GM23338 (cell line): ENCODE results near the gene LRP1B. TPM values are rescaled to one million over a fixed set of nuclear protein-coding genes. Genes with fewer than 3 reads are reported as not detected.

ENCODE experiments used
- ATAC-seq: fragments of 200-7000 bp; cut with Tn5 transposase; 3 replicates; pipeline ENCODE4 v1.9.1; 2020
- DNase-seq: peaks from one replicate; pipeline ENCODE4 v3.0.0-alpha.2; 2015; ENCODE audit warnings: low spot score
- H2AFZ ChIP-seq: fragments of 200-600 bp; sonication (generic); 2 replicates; pipeline ENCODE4 v1.8.0; 2016; ENCODE audit warnings: antibody characterized with exemption, mild to moderate bottlenecking, moderate library complexity
- H3F3A ChIP-seq: fragments of 200-600 bp; sonication (generic); replicated peaks from 2 replicates; pipeline ENCODE4 v1.8.0; 2017; ENCODE audit warnings: antibody characterized with exemption, mixed run types, low read depth
- H3K27ac ChIP-seq: fragments of 200-600 bp; sonication (generic); 2 replicates; pipeline ENCODE4 v1.6.1; 2016; ENCODE audit warnings: low read depth
- H3K27me3 ChIP-seq: fragments of 200-600 bp; sonication (generic); 2 replicates; pipeline ENCODE4 v1.8.0; 2016; ENCODE audit warnings: mild to moderate bottlenecking, mixed run types, moderate library complexity; ENCODE audit not compliant: insufficient read depth
- H3K36me3 ChIP-seq: fragments of 200-600 bp; sonication (generic); 2 replicates; pipeline ENCODE4 v1.8.0; 2016; ENCODE audit warnings: mild to moderate bottlenecking; ENCODE audit not compliant: insufficient read depth
- H3K4me1 ChIP-seq: fragments of 200-600 bp; sonication (generic); 2 replicates; pipeline ENCODE4 v1.8.0; 2016; ENCODE audit warnings: mild to moderate bottlenecking, moderate library complexity; ENCODE audit not compliant: insufficient read depth
- H3K4me2 ChIP-seq: fragments of 200-600 bp; sonication (generic); 2 replicates; pipeline ENCODE4 v1.7.1; 2017; ENCODE audit warnings: mixed run types
- H3K4me3 ChIP-seq: fragments of 200-600 bp; sonication (generic); 2 replicates; pipeline ENCODE4 v1.6.1; 2016; ENCODE audit warnings: mixed run types
- H3K79me2 ChIP-seq: fragments of 200-600 bp; sonication (generic); replicated peaks from 2 replicates; pipeline ENCODE4 v1.8.0; 2017; ENCODE audit warnings: mild to moderate bottlenecking; ENCODE audit not compliant: insufficient read depth
- H3K9me2 ChIP-seq: fragments of 200-600 bp; sonication (generic); 2 replicates; pipeline ENCODE4 v1.8.0; 2017; ENCODE audit not compliant: insufficient read depth
- H4K20me1 ChIP-seq: fragments of 200-600 bp; sonication (generic); replicated peaks from 2 replicates; pipeline ENCODE4 v1.8.0; 2017; ENCODE audit warnings: mild to moderate bottlenecking; ENCODE audit not compliant: insufficient read depth
- H3K27ac Mint-ChIP-seq: 2 replicates; pipeline ENCODE4 v1.8.0; 2020; ENCODE audit warnings: inconsistent platforms, mild to moderate bottlenecking, moderate library complexity, mixed read lengths
- H3K27me3 Mint-ChIP-seq: 3 replicates; pipeline ENCODE4 v1.8.0; 2022; ENCODE audit warnings: low read depth, mild to moderate bottlenecking, moderate library complexity, mixed read lengths, inconsistent platforms; ENCODE audit not compliant: insufficient read depth, poor library complexity
- H3K36me3 Mint-ChIP-seq: 3 replicates; pipeline ENCODE4 v1.8.0; 2021; ENCODE audit warnings: low read depth, mild to moderate bottlenecking, inconsistent platforms, moderate library complexity, mixed read lengths
- H3K4me1 Mint-ChIP-seq: 3 replicates; pipeline ENCODE4 v1.8.0; 2020; ENCODE audit warnings: mild to moderate bottlenecking, inconsistent platforms, mixed read lengths
- H3K4me3 Mint-ChIP-seq: 3 replicates; pipeline ENCODE4 v1.8.0; 2021; ENCODE audit warnings: moderate library complexity, mild to moderate bottlenecking, inconsistent platforms, mixed read lengths
- H3K9me3 Mint-ChIP-seq: 3 replicates; pipeline ENCODE4 v1.8.0; 2020; ENCODE audit warnings: moderate library complexity, mild to moderate bottlenecking, inconsistent platforms, mixed read lengths
- CREB1 ChIP-seq: fragments of 250-450 bp; sonication (Bioruptor Pico); IDR thresholded peaks from 2 replicates; pipeline ENCODE4 v1.5.0; 2020; ENCODE audit warnings: low read depth, mild to moderate bottlenecking, moderate library complexity
- EZH2 ChIP-seq: fragments of 200-600 bp; sonication (generic); IDR thresholded peaks from one replicate; pipeline ENCODE4 v1.8.0; 2017; ENCODE audit warnings: antibody characterized with exemption, mild to moderate bottlenecking, low read depth; ENCODE audit not compliant: unreplicated experiment
- EZH2phosphoT487 ChIP-seq: fragments of 200-600 bp; sonication (generic); IDR thresholded peaks from one replicate; pipeline ENCODE4 v1.8.1; 2018; ENCODE audit warnings: antibody characterized with exemption; ENCODE audit not compliant: unreplicated experiment
- JUNB ChIP-seq: IDR thresholded peaks from one replicate; pipeline ENCODE4 v1.6.1; 2016; ENCODE audit warnings: antibody characterized with exemption; ENCODE audit not compliant: unreplicated experiment
- NANOG ChIP-seq: IDR thresholded peaks from 2 replicates; pipeline ENCODE4 v1.6.1; 2016; ENCODE audit warnings: antibody characterized with exemption, borderline replicate concordance
- POLR2AphosphoS5 ChIP-seq: IDR thresholded peaks from 2 replicates; pipeline ENCODE4 v1.6.1; 2016; ENCODE audit warnings: antibody characterized with exemption, low read depth
- REST ChIP-seq: IDR thresholded peaks from one replicate; pipeline ENCODE4 v1.6.1; 2018; ENCODE audit warnings: antibody characterized with exemption; ENCODE audit not compliant: unreplicated experiment
- STAT1 ChIP-seq: IDR thresholded peaks from one replicate; pipeline ENCODE4 v1.6.1; 2016; ENCODE audit warnings: antibody characterized with exemption; ENCODE audit not compliant: unreplicated experiment
- ZNF114 ChIP-seq: fragments of 250-450 bp; sonication (Bioruptor Pico); IDR thresholded peaks from 2 replicates; pipeline ENCODE4 v1.5.0; 2020; ENCODE audit warnings: mild to moderate bottlenecking, moderate library complexity
- ZNF331 ChIP-seq: fragments of 250-450 bp; sonication (Bioruptor Pico); IDR thresholded peaks from 2 replicates; pipeline ENCODE4 v1.5.0; 2020; ENCODE audit warnings: low read depth, mild to moderate bottlenecking, moderate library complexity
- polyA plus RNA-seq: library from polyadenylated mRNA; unstranded; fragments of >200 nt; fragmentation: Nextera tagmentation; extraction: Ambion mirVana; gene quantifications from 2 replicates; pipeline ENCODE4 v1.2.1, GENCODE V29; 2016
- total RNA-seq: library from RNA; depleted of rRNA; stranded (reverse); fragments of >200 nt; shearing (Covaris generic); gene quantifications from 2 replicates; pipeline ENCODE4 v1.2.3, GENCODE V29; 2014
- TF ChIP-seq, protein P1 (sequence below): IDR thresholded peaks from 2 replicates; pipeline ENCODE4 v1.6.1; 2016; ENCODE audit warnings: antibody characterized with exemption
- TF ChIP-seq, protein P2 (sequence below), 2 experiments: fragments of 200-600 bp in 1 of 2; sonication (generic) in 1 of 2; conservative IDR thresholded peaks; 2 replicates each; pipeline versions ENCODE4 v1.5.1 to v1.6.1; 2016 to 2017; ENCODE audit warnings: antibody characterized with exemption in 2 of 2, low read depth in 2 of 2, mild to moderate bottlenecking in 2 of 2, moderate library complexity in 1 of 2
- TF ChIP-seq, protein P3 (sequence below): fragments of 250-450 bp; sonication (Bioruptor Pico); IDR thresholded peaks from 2 replicates; pipeline ENCODE4 v1.5.0; 2020; ENCODE audit warnings: mild to moderate bottlenecking, moderate library complexity

Gene LRP1B
- total and polyA plus RNA-seq, 2 experiments from 2014 or later: 0.15 to 0.97 TPM

DNA sequence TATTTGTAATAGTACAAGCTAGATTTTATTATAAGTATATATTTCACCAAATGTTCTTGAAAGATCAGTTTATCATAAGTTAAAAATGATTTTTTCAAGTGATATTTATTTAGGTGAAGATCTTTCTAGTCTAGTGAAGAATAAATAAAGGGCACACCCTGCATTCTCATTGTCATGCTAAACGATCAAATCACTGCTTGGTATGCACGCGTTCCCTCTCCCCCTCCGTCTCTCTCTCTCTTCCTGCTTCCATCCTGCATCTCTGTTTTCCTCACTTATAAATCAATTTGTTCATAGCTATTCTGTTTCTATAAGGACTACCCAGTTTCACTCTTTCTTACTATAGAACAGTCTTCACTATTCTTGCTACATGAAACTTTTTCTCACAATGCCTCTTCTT, 1067.4 kb downstream of the LRP1B start:
- no peak overlapping the region for H2AFZ ChIP-seq

More for the DNA sequence above, 1067.4 kb downstream of the LRP1B start:
- no peaks in the 10 kb centered on the region for H3K27me3 ChIP-seq
- H3K4me3 Mint-ChIP-seq: no peak overlapping the region
- no peak overlapping the region for H3K27ac ChIP-seq
- TF ChIP-seq, protein P1, sequence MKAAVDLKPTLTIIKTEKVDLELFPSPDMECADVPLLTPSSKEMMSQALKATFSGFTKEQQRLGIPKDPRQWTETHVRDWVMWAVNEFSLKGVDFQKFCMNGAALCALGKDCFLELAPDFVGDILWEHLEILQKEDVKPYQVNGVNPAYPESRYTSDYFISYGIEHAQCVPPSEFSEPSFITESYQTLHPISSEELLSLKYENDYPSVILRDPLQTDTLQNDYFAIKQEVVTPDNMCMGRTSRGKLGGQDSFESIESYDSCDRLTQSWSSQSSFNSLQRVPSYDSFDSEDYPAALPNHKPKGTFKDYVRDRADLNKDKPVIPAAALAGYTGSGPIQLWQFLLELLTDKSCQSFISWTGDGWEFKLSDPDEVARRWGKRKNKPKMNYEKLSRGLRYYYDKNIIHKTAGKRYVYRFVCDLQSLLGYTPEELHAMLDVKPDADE: no peak
- TF ChIP-seq STAT1 (no peak), NANOG (no peak), REST (no peak), EZH2 (no peak), POLR2AphosphoS5 (no peak), EZH2phosphoT487 (no peak), ZNF331 (CRISPR knock-in tag) (no peak), ZNF114 (CRISPR knock-in tag) (no peak), JUNB (no peak), CREB1 (CRISPR knock-in tag) (no peak)
- TF ChIP-seq, protein P2, sequence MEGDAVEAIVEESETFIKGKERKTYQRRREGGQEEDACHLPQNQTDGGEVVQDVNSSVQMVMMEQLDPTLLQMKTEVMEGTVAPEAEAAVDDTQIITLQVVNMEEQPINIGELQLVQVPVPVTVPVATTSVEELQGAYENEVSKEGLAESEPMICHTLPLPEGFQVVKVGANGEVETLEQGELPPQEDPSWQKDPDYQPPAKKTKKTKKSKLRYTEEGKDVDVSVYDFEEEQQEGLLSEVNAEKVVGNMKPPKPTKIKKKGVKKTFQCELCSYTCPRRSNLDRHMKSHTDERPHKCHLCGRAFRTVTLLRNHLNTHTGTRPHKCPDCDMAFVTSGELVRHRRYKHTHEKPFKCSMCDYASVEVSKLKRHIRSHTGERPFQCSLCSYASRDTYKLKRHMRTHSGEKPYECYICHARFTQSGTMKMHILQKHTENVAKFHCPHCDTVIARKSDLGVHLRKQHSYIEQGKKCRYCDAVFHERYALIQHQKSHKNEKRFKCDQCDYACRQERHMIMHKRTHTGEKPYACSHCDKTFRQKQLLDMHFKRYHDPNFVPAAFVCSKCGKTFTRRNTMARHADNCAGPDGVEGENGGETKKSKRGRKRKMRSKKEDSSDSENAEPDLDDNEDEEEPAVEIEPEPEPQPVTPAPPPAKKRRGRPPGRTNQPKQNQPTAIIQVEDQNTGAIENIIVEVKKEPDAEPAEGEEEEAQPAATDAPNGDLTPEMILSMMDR (conservative IDR thresholded peaks at IDR 0.05; ENCODE audit: low read depth in 2 of 2): no peak
- TF ChIP-seq, protein P3, sequence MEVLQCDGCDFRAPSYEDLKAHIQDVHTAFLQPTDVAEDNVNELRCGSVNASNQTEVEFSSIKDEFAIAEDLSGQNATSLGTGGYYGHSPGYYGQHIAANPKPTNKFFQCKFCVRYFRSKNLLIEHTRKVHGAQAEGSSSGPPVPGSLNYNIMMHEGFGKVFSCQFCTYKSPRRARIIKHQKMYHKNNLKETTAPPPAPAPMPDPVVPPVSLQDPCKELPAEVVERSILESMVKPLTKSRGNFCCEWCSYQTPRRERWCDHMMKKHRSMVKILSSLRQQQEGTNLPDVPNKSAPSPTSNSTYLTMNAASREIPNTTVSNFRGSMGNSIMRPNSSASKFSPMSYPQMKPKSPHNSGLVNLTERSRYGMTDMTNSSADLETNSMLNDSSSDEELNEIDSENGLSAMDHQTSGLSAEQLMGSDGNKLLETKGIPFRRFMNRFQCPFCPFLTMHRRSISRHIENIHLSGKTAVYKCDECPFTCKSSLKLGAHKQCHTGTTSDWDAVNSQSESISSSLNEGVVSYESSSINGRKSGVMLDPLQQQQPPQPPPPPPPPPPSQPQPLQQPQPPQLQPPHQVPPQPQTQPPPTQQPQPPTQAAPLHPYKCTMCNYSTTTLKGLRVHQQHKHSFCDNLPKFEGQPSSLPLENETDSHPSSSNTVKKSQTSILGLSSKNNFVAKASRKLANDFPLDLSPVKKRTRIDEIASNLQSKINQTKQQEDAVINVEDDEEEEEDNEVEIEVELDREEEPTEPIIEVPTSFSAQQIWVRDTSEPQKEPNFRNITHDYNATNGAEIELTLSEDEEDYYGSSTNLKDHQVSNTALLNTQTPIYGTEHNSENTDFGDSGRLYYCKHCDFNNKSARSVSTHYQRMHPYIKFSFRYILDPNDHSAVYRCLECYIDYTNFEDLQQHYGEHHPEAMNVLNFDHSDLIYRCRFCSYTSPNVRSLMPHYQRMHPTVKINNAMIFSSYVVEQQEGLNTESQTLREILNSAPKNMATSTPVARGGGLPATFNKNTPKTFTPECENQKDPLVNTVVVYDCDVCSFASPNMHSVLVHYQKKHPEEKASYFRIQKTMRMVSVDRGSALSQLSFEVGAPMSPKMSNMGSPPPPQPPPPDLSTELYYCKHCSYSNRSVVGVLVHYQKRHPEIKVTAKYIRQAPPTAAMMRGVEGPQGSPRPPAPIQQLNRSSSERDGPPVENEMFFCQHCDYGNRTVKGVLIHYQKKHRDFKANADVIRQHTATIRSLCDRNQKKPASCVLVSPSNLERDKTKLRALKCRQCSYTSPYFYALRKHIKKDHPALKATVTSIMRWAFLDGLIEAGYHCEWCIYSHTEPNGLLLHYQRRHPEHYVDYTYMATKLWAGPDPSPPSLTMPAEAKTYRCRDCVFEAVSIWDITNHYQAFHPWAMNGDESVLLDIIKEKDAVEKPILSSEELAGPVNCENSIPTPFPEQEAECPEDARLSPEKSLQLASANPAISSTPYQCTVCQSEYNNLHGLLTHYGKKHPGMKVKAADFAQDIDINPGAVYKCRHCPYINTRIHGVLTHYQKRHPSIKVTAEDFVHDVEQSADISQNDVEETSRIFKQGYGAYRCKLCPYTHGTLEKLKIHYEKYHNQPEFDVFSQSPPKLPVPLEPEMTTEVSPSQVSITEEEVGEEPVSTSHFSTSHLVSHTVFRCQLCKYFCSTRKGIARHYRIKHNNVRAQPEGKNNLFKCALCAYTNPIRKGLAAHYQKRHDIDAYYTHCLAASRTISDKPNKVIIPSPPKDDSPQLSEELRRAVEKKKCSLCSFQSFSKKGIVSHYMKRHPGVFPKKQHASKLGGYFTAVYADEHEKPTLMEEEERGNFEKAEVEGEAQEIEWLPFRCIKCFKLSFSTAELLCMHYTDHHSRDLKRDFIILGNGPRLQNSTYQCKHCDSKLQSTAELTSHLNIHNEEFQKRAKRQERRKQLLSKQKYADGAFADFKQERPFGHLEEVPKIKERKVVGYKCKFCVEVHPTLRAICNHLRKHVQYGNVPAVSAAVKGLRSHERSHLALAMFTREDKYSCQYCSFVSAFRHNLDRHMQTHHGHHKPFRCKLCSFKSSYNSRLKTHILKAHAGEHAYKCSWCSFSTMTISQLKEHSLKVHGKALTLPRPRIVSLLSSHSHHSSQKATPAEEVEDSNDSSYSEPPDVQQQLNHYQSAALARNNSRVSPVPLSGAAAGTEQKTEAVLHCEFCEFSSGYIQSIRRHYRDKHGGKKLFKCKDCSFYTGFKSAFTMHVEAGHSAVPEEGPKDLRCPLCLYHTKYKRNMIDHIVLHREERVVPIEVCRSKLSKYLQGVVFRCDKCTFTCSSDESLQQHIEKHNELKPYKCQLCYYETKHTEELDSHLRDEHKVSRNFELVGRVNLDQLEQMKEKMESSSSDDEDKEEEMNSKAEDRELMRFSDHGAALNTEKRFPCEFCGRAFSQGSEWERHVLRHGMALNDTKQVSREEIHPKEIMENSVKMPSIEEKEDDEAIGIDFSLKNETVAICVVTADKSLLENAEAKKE (CRISPR knock-in tag): no peak
- H3K4me2 ChIP-seq: no peak overlapping the region
- H3K4me1 Mint-ChIP-seq: peaks cover 15% of the 10 kb centered on the region
- no peaks in the 10 kb centered on the region for H3K9me3 Mint-ChIP-seq
- H3K79me2 ChIP-seq: no peaks in the 10 kb centered on the region
- no peak overlapping the region for H3K4me3 ChIP-seq
- no peaks in the 10 kb centered on the region for H3K27me3 Mint-ChIP-seq
- ATAC-seq (peak; percentile 55), DNase-seq (peak; percentile 61)
- H3K4me1 ChIP-seq: peaks cover 23% of the 10 kb centered on the region
- H3K9me2 ChIP-seq: 0 out of 2 replicates have a peak, but pooled peaks cover 7% of the 10 kb centered on the region
- no peaks in the 10 kb centered on the region for H3F3A ChIP-seq
- H3K36me3 ChIP-seq: no peaks in the 10 kb centered on the region
- no peaks in the 10 kb centered on the region for H3K36me3 Mint-ChIP-seq
- no peaks in the 10 kb centered on the region for H4K20me1 ChIP-seq
- no peak overlapping the region for H3K27ac Mint-ChIP-seq
